HepG2 (cell line): ENCODE results near the gene SH2D3C. TPM values are rescaled to one million over a fixed set of nuclear protein-coding genes. Genes with fewer than 3 reads are reported as not detected.

Source experiments
- ASH2L ChIP-seq: fragments of 300-600, 200-600 bp; sonication (generic); IDR thresholded peaks from 2 replicates; pipeline ENCODE4 v1.7.0; 2017; ENCODE audit warnings: low read depth, mild to moderate bottlenecking, moderate library complexity, mixed read lengths, low read length; ENCODE audit not compliant: insufficient read length
- CCAR2 ChIP-seq: fragments of 200-400 bp; formaldehyde crosslinking; optimal IDR thresholded peaks from 2 replicates; pipeline ENCODE3; 2018; ENCODE audit warnings: low read depth, mild to moderate bottlenecking, low read length, moderate library complexity
- EP300 ChIP-seq, 3 experiments: sonication (generic) in 1 of 3; formaldehyde crosslinking in 1 of 3; IDR thresholded peaks; 2 replicates each; pipeline versions ENCODE4 v1.5.1 to v1.6.1; 2011 to 2020; ENCODE audit warnings: low read depth in 2 of 3, low read length in 2 of 3, borderline replicate concordance in 1 of 3, improper control_type of control experiment in 1 of 3, mild to moderate bottlenecking in 1 of 3, missing genetic modification reagents in 1 of 3, moderate library complexity in 1 of 3
- MBNL3 ChIP-seq: fragments of 250-450 bp; sonication (Bioruptor Pico); conservative IDR thresholded peaks from 2 replicates; pipeline ENCODE4 v1.8.0; 2022; ENCODE audit warnings: mild to moderate bottlenecking, inconsistent platforms
- NR3C1 ChIP-seq: sonication (generic); formaldehyde crosslinking; IDR thresholded peaks from 2 replicates; pipeline ENCODE4 v1.4.0; 2020; ENCODE audit warnings: missing genetic modification reagents
- SP5 ChIP-seq: IDR thresholded peaks from 2 replicates; pipeline ENCODE4 v1.6.1; 2016; ENCODE audit warnings: low read depth, borderline replicate concordance
- SUZ12 ChIP-seq: fragments of 150-350 bp; IDR thresholded peaks from 2 replicates; pipeline ENCODE4 v1.6.1; 2014; ENCODE audit warnings: low read depth, low read length
- TCF7L2 ChIP-seq: IDR thresholded peaks from 2 replicates; pipeline ENCODE4 v1.6.1; 2011; ENCODE audit warnings: mild to moderate bottlenecking, low read depth, low read length, moderate library complexity
- ZBTB7A ChIP-seq: sonication (generic); formaldehyde crosslinking; IDR thresholded peaks from 2 replicates; pipeline ENCODE4 v1.8.0; 2022; ENCODE audit warnings: mild to moderate bottlenecking, missing genetic modification reagents
- ZNF510 ChIP-seq: sonication (generic); formaldehyde crosslinking; IDR thresholded peaks from 2 replicates; pipeline ENCODE4 v1.4.0; 2020; ENCODE audit warnings: low read depth, mild to moderate bottlenecking, missing genetic modification reagents
- ZNF564 ChIP-seq: sonication (generic); formaldehyde crosslinking; IDR thresholded peaks from 2 replicates; pipeline ENCODE4 v1.8.1; 2023; ENCODE audit warnings: mild to moderate bottlenecking, missing genetic modification reagents
- ZNF574 ChIP-seq: sonication (generic); formaldehyde crosslinking; IDR thresholded peaks from 2 replicates; pipeline ENCODE4 v1.4.0; 2020; ENCODE audit warnings: missing genetic modification reagents
- ZNF672 ChIP-seq: sonication (generic); formaldehyde crosslinking; IDR thresholded peaks from 2 replicates; pipeline ENCODE4 v1.8.1; 2022; ENCODE audit warnings: missing genetic modification reagents
- polyA plus RNA-seq, 8 experiments: library from polyadenylated mRNA; depleted of rRNA in 3 of 8; stranded (reverse) in 7 of 8; unstranded in 1 of 8; fragments of >200 nt; fragmentation: Illumina TruSeq in 4 of 8; extraction: Trizol in 4 of 8; gene quantifications; 2 replicates each; pipeline versions ENCODE4 v1.2.1 to v1.2.3, GENCODE V29; 2011 to 2016; ENCODE audit warnings: low read depth in 4 of 8, missing spikeins in 1 of 8, mixed read lengths in 1 of 8; ENCODE audit not compliant: insufficient read depth in 1 of 8
- total RNA-seq, 5 experiments: library from RNA; depleted of rRNA; stranded (reverse); fragments of >200 nt; fragmentation: Illumina TruSeq; extraction: Trizol; gene quantifications; 2 replicates each; pipeline ENCODE4 v1.2.3, GENCODE V29; 2016; ENCODE audit warnings: low read depth in 1 of 5
- TF ChIP-seq, protein P1 (sequence below), 2 experiments: fragments of 450-650 bp in 1 of 2; sonication (generic) in 1 of 2; formaldehyde crosslinking in 1 of 2; IDR thresholded peaks; 2 replicates each; pipeline versions ENCODE4 v1.6.1 to v1.8.0; 2016 to 2022; ENCODE audit warnings: antibody characterized with exemption in 1 of 2, mild to moderate bottlenecking in 1 of 2, missing genetic modification reagents in 1 of 2
- TF ChIP-seq, protein P2 (sequence below): IDR thresholded peaks from 2 replicates; pipeline ENCODE4 v1.6.1; 2016; ENCODE audit warnings: mild to moderate bottlenecking, missing biosample characterization, missing genetic modification reagents

Gene SH2D3C
- total and polyA plus RNA-seq, 2 of the 13 experiments (the other 11 are each of a cell fraction or from before 2014, with no cell fraction given) = not detected

GRCh38 chr9:127825319-127826051 is 47.0 kb upstream of the SH2D3C start (continued):
- TF ChIP-seq ASH2L = no peak
- no peak for TF ChIP-seq ZNF672
- TF ChIP-seq NR3C1 (CRISPR knock-in tag) = no peak
- TF ChIP-seq ZNF564 (CRISPR knock-in tag) = peak; percentile 54; the same call in 1 of the 2 replicates
- no peak for TF ChIP-seq MBNL3 (CRISPR knock-in tag)
- TF ChIP-seq ZNF510 (CRISPR knock-in tag) = no peak
- TF ChIP-seq TCF7L2 = no peak
- TF ChIP-seq ZBTB7A (CRISPR knock-in tag) = peak; percentile 88
- no peak for TF ChIP-seq SUZ12
- TF ChIP-seq CCAR2 = no peak
- peak; percentile 43 for TF ChIP-seq SP5 (CRISPR knock-in tag)
- TF ChIP-seq, protein P1, sequence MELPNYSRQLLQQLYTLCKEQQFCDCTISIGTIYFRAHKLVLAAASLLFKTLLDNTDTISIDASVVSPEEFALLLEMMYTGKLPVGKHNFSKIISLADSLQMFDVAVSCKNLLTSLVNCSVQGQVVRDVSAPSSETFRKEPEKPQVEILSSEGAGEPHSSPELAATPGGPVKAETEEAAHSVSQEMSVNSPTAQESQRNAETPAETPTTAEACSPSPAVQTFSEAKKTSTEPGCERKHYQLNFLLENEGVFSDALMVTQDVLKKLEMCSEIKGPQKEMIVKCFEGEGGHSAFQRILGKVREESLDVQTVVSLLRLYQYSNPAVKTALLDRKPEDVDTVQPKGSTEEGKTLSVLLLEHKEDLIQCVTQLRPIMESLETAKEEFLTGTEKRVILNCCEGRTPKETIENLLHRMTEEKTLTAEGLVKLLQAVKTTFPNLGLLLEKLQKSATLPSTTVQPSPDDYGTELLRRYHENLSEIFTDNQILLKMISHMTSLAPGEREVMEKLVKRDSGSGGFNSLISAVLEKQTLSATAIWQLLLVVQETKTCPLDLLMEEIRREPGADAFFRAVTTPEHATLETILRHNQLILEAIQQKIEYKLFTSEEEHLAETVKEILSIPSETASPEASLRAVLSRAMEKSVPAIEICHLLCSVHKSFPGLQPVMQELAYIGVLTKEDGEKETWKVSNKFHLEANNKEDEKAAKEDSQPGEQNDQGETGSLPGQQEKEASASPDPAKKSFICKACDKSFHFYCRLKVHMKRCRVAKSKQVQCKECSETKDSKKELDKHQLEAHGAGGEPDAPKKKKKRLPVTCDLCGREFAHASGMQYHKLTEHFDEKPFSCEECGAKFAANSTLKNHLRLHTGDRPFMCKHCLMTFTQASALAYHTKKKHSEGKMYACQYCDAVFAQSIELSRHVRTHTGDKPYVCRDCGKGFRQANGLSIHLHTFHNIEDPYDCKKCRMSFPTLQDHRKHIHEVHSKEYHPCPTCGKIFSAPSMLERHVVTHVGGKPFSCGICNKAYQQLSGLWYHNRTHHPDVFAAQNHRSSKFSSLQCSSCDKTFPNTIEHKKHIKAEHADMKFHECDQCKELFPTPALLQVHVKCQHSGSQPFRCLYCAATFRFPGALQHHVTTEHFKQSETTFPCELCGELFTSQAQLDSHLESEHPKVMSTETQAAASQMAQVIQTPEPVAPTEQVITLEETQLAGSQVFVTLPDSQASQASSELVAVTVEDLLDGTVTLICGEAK (IDR thresholded peaks at IDR 0.05) = no peak
- TF ChIP-seq, protein P1 (CRISPR knock-in tag; IDR thresholded peaks at IDR 0.05) = no peak
- TF ChIP-seq, protein P2, sequence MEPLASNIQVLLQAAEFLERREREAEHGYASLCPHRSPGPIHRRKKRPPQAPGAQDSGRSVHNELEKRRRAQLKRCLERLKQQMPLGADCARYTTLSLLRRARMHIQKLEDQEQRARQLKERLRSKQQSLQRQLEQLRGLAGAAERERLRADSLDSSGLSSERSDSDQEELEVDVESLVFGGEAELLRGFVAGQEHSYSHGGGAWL (CRISPR knock-in tag) = 0 out of 2 replicates have a peak, but pooled peaks have one; percentile 46
- TF ChIP-seq EP300 (IDR thresholded peaks at IDR 0.05; ENCODE audit: low read depth in 2 of 2, low read length in 2 of 2) = no peak
- no peak for TF ChIP-seq EP300 (CRISPR knock-in tag; IDR thresholded peaks at IDR 0.05; ENCODE audit: borderline replicate concordance)
- peak; percentile 72 for TF ChIP-seq ZNF574 (CRISPR knock-in tag)
